K562 (cell line): ENCODE data around the gene PLXNA3. TPM values are rescaled to one million over a fixed set of nuclear protein-coding genes. Genes with fewer than 3 reads are reported as not detected.
A peak's percentile ranks its signal among the peaks of the same experiment; 100 is the strongest.

Experiments
- ATAC-seq: fragments of 200-7000 bp; cut with Tn5 transposase; 3 replicates; pipeline ENCODE4 v1.9.1; 2020; ENCODE audit warnings: moderate library complexity
- BruUV-seq: library from RNA; stranded (reverse); fragments of 400-500 nt; replicated peaks from 2 replicates; lab custom pipeline; 2021; lab: Mats Ljungman, UMichigan
- CTCF ChIA-PET: fragments of 300-600 bp; formaldehyde crosslinking; extraction: SDS; loops from one replicate; lab custom pipeline; 2021; ENCODE audit warnings: low intra/inter-chr PET ratio; lab: Yijun Ruan, JAX
- POLR2A ChIA-PET: fragments of 300-600, 350-650 bp; sonication (Branson Sonifier 250); formaldehyde crosslinking; extraction: SDS; loops from one replicate; lab custom pipeline; 2021; ENCODE audit warnings: antibody characterized with exemption, inconsistent platforms; lab: Yijun Ruan, JAX
- DNase-seq, 4 experiments: peaks; one replicate each; pipeline versions ENCODE4 v3.0.0 to v3.0.0-alpha.2; 2011 to 2018; ENCODE audit warnings: low spot score in 3 of 4, mixed read lengths in 3 of 4; ENCODE audit errors: extremely low read depth in 1 of 4
- FAIRE-seq: peaks from 2 replicates; lab custom pipeline; 2011; peaks lifted over from hg19 to GRCh38; lab: Jason Lieb, UNC
- H2AFZ ChIP-seq: 2 replicates; pipeline ENCODE4 v1.6.0; 2011; ENCODE audit warnings: low read depth, low read length, control low read depth, inconsistent platforms
- H3K27ac ChIP-seq: fragments of 200-600 bp; 3 replicates; pipeline ENCODE4 v1.8.0; 2011; ENCODE audit warnings: low read depth, mild to moderate bottlenecking, control low read depth, inconsistent platforms, low read length, moderate library complexity, mixed read lengths; ENCODE audit errors: extremely low read depth
- H3K27me3 ChIP-seq, 2 experiments: fragments of 300-600 bp in 1 of 2; 2 replicates in 1 of 2; 3 replicates in 1 of 2; pipeline versions ENCODE4 v1.6.0 to v1.8.0; 2011; ENCODE audit warnings: inconsistent platforms in 2 of 2, low read length in 2 of 2, mild to moderate bottlenecking in 1 of 2, mixed read lengths in 1 of 2, moderate library complexity in 1 of 2; ENCODE audit not compliant: control insufficient read depth in 2 of 2, insufficient read depth in 2 of 2
- H3K36me3 ChIP-seq: fragments of 300-600 bp; 3 replicates; pipeline ENCODE4 v1.8.0; 2011; ENCODE audit warnings: mild to moderate bottlenecking, low read length, inconsistent platforms; ENCODE audit not compliant: control insufficient read depth, insufficient read depth
- H3K4me1 ChIP-seq, 2 experiments: fragments of 200-600 bp in 1 of 2; replicated peaks in 1 of 2; 2 replicates in 1 of 2; 3 replicates in 1 of 2; pipeline versions ENCODE4 v1.5.1 to v1.8.0; 2011; ENCODE audit warnings: inconsistent platforms in 2 of 2, low read length in 2 of 2, mild to moderate bottlenecking in 1 of 2, mixed read lengths in 1 of 2, moderate library complexity in 1 of 2; ENCODE audit not compliant: control insufficient read depth in 2 of 2, insufficient read depth in 2 of 2
- H3K4me2 ChIP-seq: 2 replicates; pipeline ENCODE4 v1.6.1; 2011; ENCODE audit warnings: low read length, control low read depth, inconsistent platforms, mixed read lengths; ENCODE audit not compliant: insufficient read depth
- H3K4me3 ChIP-seq: fragments of 200-600 bp; sonication (generic), shearing (Covaris generic); 2 replicates; pipeline ENCODE4 v1.5.1; 2016; ENCODE audit warnings: control low read depth, inconsistent platforms
- H3K79me2 ChIP-seq: fragments of 200-600 bp; 3 replicates; pipeline ENCODE4 v1.8.0; 2011; ENCODE audit warnings: low read length, inconsistent platforms; ENCODE audit not compliant: control insufficient read depth, insufficient read depth
- H3K9ac ChIP-seq, 2 experiments: 2 replicates each; pipeline versions ENCODE4 v1.6.0 to v1.6.1; 2011; ENCODE audit warnings: low read depth in 2 of 2, low read length in 2 of 2, control low read depth in 1 of 2, inconsistent platforms in 1 of 2, mild to moderate bottlenecking in 1 of 2, mixed read lengths in 1 of 2; ENCODE audit not compliant: insufficient read depth in 1 of 2
- H3K9me1 ChIP-seq: one replicate; pipeline ENCODE4 v1.6.0; 2011; ENCODE audit warnings: inconsistent platforms, mild to moderate bottlenecking, low read length, moderate library complexity; ENCODE audit not compliant: control insufficient read depth, insufficient read depth
- H3K9me3 ChIP-seq: replicated peaks from 2 replicates; pipeline ENCODE4 v1.5.1; 2011; ENCODE audit warnings: low read depth, low read length, inconsistent platforms; ENCODE audit not compliant: control insufficient read depth, insufficient read depth
- H4K20me1 ChIP-seq: replicated peaks from 2 replicates; pipeline ENCODE4 v1.6.1; 2011; ENCODE audit warnings: low read length, inconsistent platforms, mixed read lengths; ENCODE audit not compliant: control insufficient read depth, insufficient read depth
- FOSL1 ChIP-seq: fragments of 200-800 bp; sonication (Bioruptor generic); conservative IDR thresholded peaks from 2 replicates; pipeline ENCODE4 v1.6.1; 2016; ENCODE audit warnings: missing genetic modification characterization, missing compliant biosample characterization
- FOXA3 ChIP-seq, 2 experiments: fragments of 450-650 bp in 1 of 2; sonication (generic) in 1 of 2; formaldehyde crosslinking; IDR thresholded peaks in 1 of 2; conservative IDR thresholded peaks in 1 of 2; 2 replicates each; pipeline versions ENCODE4 v1.4.0 to v1.8.0; 2020 to 2022; ENCODE audit warnings: mild to moderate bottlenecking in 2 of 2, missing genetic modification reagents in 1 of 2
- ILK ChIP-seq: fragments of 450-650 bp; IDR thresholded peaks from 2 replicates; pipeline ENCODE4 v1.6.1; 2016; ENCODE audit warnings: missing genetic modification characterization, low read depth, mild to moderate bottlenecking, missing compliant biosample characterization, moderate library complexity, borderline replicate concordance
- JUNB ChIP-seq: fragments of 450-650 bp; formaldehyde crosslinking; conservative IDR thresholded peaks from 2 replicates; pipeline ENCODE4 v1.4.0; 2020; ENCODE audit warnings: mild to moderate bottlenecking
- OTX1 ChIP-seq: fragments of 450-650 bp; formaldehyde crosslinking; IDR thresholded peaks from 2 replicates; pipeline ENCODE4 v1.4.0; 2022; ENCODE audit warnings: mild to moderate bottlenecking
- POU5F1 ChIP-seq: fragments of 150-350 bp; IDR thresholded peaks from 2 replicates; pipeline ENCODE4 v1.6.1; 2014; ENCODE audit warnings: borderline replicate concordance, low read length, low read depth, mild to moderate bottlenecking; ENCODE audit not compliant: partially characterized antibody
- XRCC4 ChIP-seq: IDR thresholded peaks from one replicate; pipeline ENCODE4 v1.6.1; 2011; ENCODE audit not compliant: insufficient read depth, insufficient read length; ENCODE audit errors: extremely low read depth
- ZNF316 ChIP-seq: fragments of 450-650 bp; IDR thresholded peaks from 2 replicates; pipeline ENCODE4 v1.6.1; 2016
- WGBS: fragments of 100-300 bp; shearing (Covaris generic); methylation state at CpG from one replicate; pipeline ENCODE4 v1.1.6; 2016; ENCODE audit warnings: low coverage, mixed read lengths; ENCODE audit not compliant: insufficient coverage; ENCODE audit errors: missing lambda C conversion rate; 5-methylcytosine and 5-hydroxymethylcytosine counted together
- in situ Hi-C: fragments of 300-500 bp; cut with MboI; formaldehyde crosslinking; loops from 4 replicates; pipeline ENCODE4 v1.15.0; 2018; ENCODE audit warnings: inconsistent platforms, mixed read lengths
- intact Hi-C: fragments of 100-400 bp; cut with micrococcal nuclease; formaldehyde crosslinking; loops from 2 replicates; pipeline ENCODE4 v1.14.2; 2022
- polyA plus RNA-seq, 8 experiments: library from polyadenylated mRNA; depleted of rRNA in 4 of 8; stranded (reverse) in 5 of 8; unstranded in 3 of 8; fragments of >200 nt; fragmentation: Nextera tagmentation in 2 of 8; fragmentation: Illumina TruSeq in 1 of 8; extraction: Ambion mirVana in 2 of 8; extraction: Trizol in 1 of 8; gene quantifications; 2 replicates each; pipeline versions ENCODE4 v1.2.1 to v1.2.3, GENCODE V29; 2011 to 2014; ENCODE audit warnings: inconsistent platforms in 1 of 8, missing spikeins in 1 of 8
- total RNA-seq, 7 experiments: library from RNA; depleted of rRNA in 6 of 7; stranded (reverse); fragments of >200 nt in 6 of 7; fragmentation: Illumina TruSeq in 2 of 7; extraction: Trizol in 2 of 7; gene quantifications; 2 replicates each; pipeline versions ENCODE4 v1.2.1 to v1.2.3, GENCODE V29; 2011 to 2021; ENCODE audit warnings: low replicate concordance in 1 of 7

The PLXNA3 gene
- total and polyA plus RNA-seq, 9 of the 15 experiments (the other 6 are each of a cell fraction or from before 2014, with no cell fraction given) = 0.32 to 47.8 (median 7.5) TPM

- BruUV-seq = no TSS peak
- peak overlapping the region in 1 of 2 experiments; percentile 40; a peak in 1 of 4 replicates for H3K9ac ChIP-seq
- 80% methylated on average over 11 of the region's 12 CpGs for WGBS
These were observed 47.7 kb downstream of the PLXNA3 start for GRCh38 chrX:154505734-154506133.

More at GRCh38 chrX:154505734-154506133, 47.7 kb downstream of the PLXNA3 start:
- CTCF ChIA-PET = no interaction called here
- H3K4me3 ChIP-seq = no peak overlapping the region
- H3K27ac ChIP-seq = no peak overlapping the region
- H3K9me3 ChIP-seq = no peaks in the 10 kb centered on the region; the same call in 1 of the 2 replicates
- H2AFZ ChIP-seq = no peak overlapping the region
- H3K79me2 ChIP-seq = no peaks in the 10 kb centered on the region
- no peaks in the 10 kb centered on the region for H3K27me3 ChIP-seq
- intact Hi-C loops = no loop called here
- H3K9me1 ChIP-seq = no peaks in the 10 kb centered on the region
- ATAC-seq (no peak), DNase-seq (no peak), FAIRE-seq (no peak)
- in situ Hi-C loops = no loop called here
- H3K36me3 ChIP-seq = peaks cover 50% of the 10 kb centered on the region; the same call in 2 of the 3 replicates
- H3K4me2 ChIP-seq = no peak overlapping the region
- no peaks in the 10 kb centered on the region for H4K20me1 ChIP-seq
- no peak for TF ChIP-seq ILK
- TF ChIP-seq ZNF316 = no peak
- no peak for TF ChIP-seq OTX1
- TF ChIP-seq FOSL1 (tag) = 0 out of 2 replicates have a peak, but pooled peaks have one; percentile 26
- no peak for TF ChIP-seq JUNB
- TF ChIP-seq POU5F1 = no peak
- no peak for TF ChIP-seq XRCC4
- TF ChIP-seq FOXA3 (CRISPR knock-in tag; conservative IDR thresholded peaks at IDR 0.05 in 1 of 2, IDR thresholded peaks at IDR 0.05 in 1 of 2) = no peak
- POLR2A ChIA-PET = interaction anchor here (1.0 kb wide), 1 partner anchor 9 kb away, joined by 3 read pairs; no protein-coding TSS in a partner anchor
- peaks cover 3 to 5% of the 10 kb centered on the region in 2 experiments; a peak in 4 of 5 replicates for H3K4me1 ChIP-seq
